HAP-1 (cell line): ENCODE results near the gene ZNF384.

Experiments used
- DNase-seq, 2 experiments: peaks; one replicate each; pipeline ENCODE4 v3.0.0-alpha.2; 2016 to 2020; ENCODE audit warnings: low spot score in 2 of 2
- H3K27me3 ChIP-seq: fragments of 250-450 bp; sonication (Bioruptor Pico); 2 replicates; pipeline ENCODE4 v1.5.1; 2020; ENCODE audit warnings: low read depth, mild to moderate bottlenecking, moderate library complexity
- H3K36me3 ChIP-seq: fragments of 250-450 bp; sonication (Bioruptor Pico); replicated peaks from 2 replicates; pipeline ENCODE4 v1.5.1; 2020; ENCODE audit warnings: mild to moderate bottlenecking
- H3K4me1 ChIP-seq: fragments of 250-450 bp; sonication (Bioruptor Pico); 2 replicates; pipeline ENCODE4 v1.5.1; 2020; ENCODE audit warnings: mild to moderate bottlenecking
- H3K4me3 ChIP-seq: fragments of 250-450 bp; sonication (Bioruptor Pico); 2 replicates; pipeline ENCODE4 v1.5.1; 2020; ENCODE audit warnings: mild to moderate bottlenecking, moderate library complexity
- H3K9me3 ChIP-seq: fragments of 250-450 bp; sonication (Bioruptor Pico); 2 replicates; pipeline ENCODE4 v1.5.1; 2020; ENCODE audit warnings: mild to moderate bottlenecking, moderate library complexity
- in situ Hi-C: fragments of 300-500 bp; cut with MboI; formaldehyde crosslinking; loops from 3 replicates; pipeline ENCODE4 v1.14.3; 2020; ENCODE audit warnings: low sequenced_read_pairs, inconsistent platforms, mixed read lengths

Gene ZNF384

GRCh38 chr12:6662906-6663742 lies 26.1 kb downstream of the ZNF384 start, which contains the start of gene ING4:
ING4 (minus strand) TSS chr12:6663119; CDS start chr12:6663101, 18 bp downstream.
- Histone ChIP-seq H3K4me3 (peak within 1 kb of the TSS; percentile 74), H3K27me3 (no peaks in the 10 kb centered on the region), H3K4me1 (peaks cover 8% of the 10 kb centered on the region), H3K36me3 (peaks cover 13% of the 10 kb centered on the region), H3K9me3 (no peaks in the 10 kb centered on the region)
- peak; percentile 96 to 97 for DNase-seq
- in situ Hi-C loops: no loop called here

- in situ Hi-C loops: no loop called here
- H3K36me3 ChIP-seq: peaks cover 7% of the 10 kb centered on the region
- no peak for DNase-seq
- H3K4me1 ChIP-seq: peaks cover 8% of the 10 kb centered on the region
- no peaks in the 10 kb centered on the region for H3K27me3 ChIP-seq
- peak overlapping the region; percentile 74 for H3K4me3 ChIP-seq
- no peaks in the 10 kb centered on the region for H3K9me3 ChIP-seq
Measured at GRCh38 chr12:6662602-6662905, 26.6 kb downstream of the ZNF384 start.

- DNase-seq: no peak
- Histone ChIP-seq H3K27me3 (no peaks in the 10 kb centered on the region), H3K9me3 (no peaks in the 10 kb centered on the region), H3K4me1 (no peaks in the 10 kb centered on the region), H3K36me3 (peaks cover 8% of the 10 kb centered on the region; the same call in 1 of the 2 replicates), H3K4me3 (no peak overlapping the region)
- in situ Hi-C loops: no loop called here
Measured at GRCh38 chr12:6653987-6654386, 35.2 kb downstream of the ZNF384 start.

GRCh38 chr12:6653342-6653741 lies 35.8 kb downstream of the ZNF384 start:
- Histone ChIP-seq H3K36me3 (peaks cover 8% of the 10 kb centered on the region; the same call in 1 of the 2 replicates), H3K4me3 (no peak overlapping the region), H3K27me3 (no peaks in the 10 kb centered on the region), H3K9me3 (no peaks in the 10 kb centered on the region), H3K4me1 (no peaks in the 10 kb centered on the region)
- DNase-seq: no peak
- in situ Hi-C loops: no loop called here

GRCh38 chr12:6652391-6652790 lies 36.8 kb downstream of the ZNF384 start:
- Histone ChIP-seq H3K4me3 (no peak overlapping the region), H3K36me3 (peaks cover 12% of the 10 kb centered on the region; the same call in 1 of the 2 replicates), H3K9me3 (no peaks in the 10 kb centered on the region), H3K27me3 (no peaks in the 10 kb centered on the region), H3K4me1 (no peaks in the 10 kb centered on the region)
- in situ Hi-C loops: no loop called here
- DNase-seq: no peak

GRCh38 chr12:6650832-6651231 lies 38.3 kb downstream of the ZNF384 start:
- Histone ChIP-seq H3K4me3 (no peak overlapping the region), H3K27me3 (no peaks in the 10 kb centered on the region), H3K4me1 (no peaks in the 10 kb centered on the region), H3K36me3 (peaks cover 11% of the 10 kb centered on the region; the same call in 1 of the 2 replicates), H3K9me3 (no peaks in the 10 kb centered on the region)
- in situ Hi-C loops: no loop called here
- no peak for DNase-seq

- no peak within 1 kb of the TSS for H3K4me3 ChIP-seq
- DNase-seq: no peak
- peaks cover 3% of the 10 kb centered on the region; the same call in 1 of the 2 replicates for H3K9me3 ChIP-seq
- no peaks in the 10 kb centered on the region; the same call in 1 of the 2 replicates for H3K4me1 ChIP-seq
- no peaks in the 10 kb centered on the region for H3K27me3 ChIP-seq
- in situ Hi-C loops: no loop called here
- H3K36me3 ChIP-seq: peaks cover 4% of the 10 kb centered on the region; the same call in 1 of the 2 replicates
Measured at GRCh38 chr12:6647083-6647604, 42.0 kb downstream of the ZNF384 start, which contains the start of gene ACRBP. ACRBP (minus strand) TSS chr12:6647432; CDS start chr12:6647366, 66 bp downstream.

GRCh38 chr12:6646276-6647082 lies 42.7 kb downstream of the ZNF384 start:
- no peaks in the 10 kb centered on the region; the same call in 1 of the 2 replicates for H3K4me1 ChIP-seq
- in situ Hi-C loops: no loop called here
- H3K36me3 ChIP-seq: peaks cover 4% of the 10 kb centered on the region; the same call in 1 of the 2 replicates
- H3K4me3 ChIP-seq: no peak overlapping the region
- H3K9me3 ChIP-seq: peaks cover 3% of the 10 kb centered on the region; the same call in 1 of the 2 replicates
- DNase-seq: no peak
- no peaks in the 10 kb centered on the region for H3K27me3 ChIP-seq

- no peaks in the 10 kb centered on the region for H3K27me3 ChIP-seq
- H3K9me3 ChIP-seq: peaks cover 3% of the 10 kb centered on the region; the same call in 1 of the 2 replicates
- DNase-seq: no peak
- no peaks in the 10 kb centered on the region; the same call in 1 of the 2 replicates for H3K4me1 ChIP-seq
- in situ Hi-C loops: no loop called here
- no peak overlapping the region for H3K4me3 ChIP-seq
- peaks cover 4% of the 10 kb centered on the region; the same call in 1 of the 2 replicates for H3K36me3 ChIP-seq
Measured at GRCh38 chr12:6644903-6645302, 44.3 kb downstream of the ZNF384 start.

- Histone ChIP-seq H3K36me3 (peaks cover 4% of the 10 kb centered on the region; the same call in 1 of the 2 replicates), H3K9me3 (peaks cover 3% of the 10 kb centered on the region; the same call in 1 of the 2 replicates)
Measured at GRCh38 chr12:6644257-6644596, 44.9 kb downstream of the ZNF384 start.

GRCh38 chr12:6643569-6644256 lies 45.5 kb downstream of the ZNF384 start:
- DNase-seq: no peak
- H3K36me3 ChIP-seq: peaks cover 4% of the 10 kb centered on the region; the same call in 1 of the 2 replicates
- H3K27me3 ChIP-seq: no peaks in the 10 kb centered on the region
- H3K4me1 ChIP-seq: no peaks in the 10 kb centered on the region; the same call in 1 of the 2 replicates
- H3K4me3 ChIP-seq: no peak overlapping the region
- in situ Hi-C loops: no loop called here
- peaks cover 3% of the 10 kb centered on the region; the same call in 1 of the 2 replicates for H3K9me3 ChIP-seq

More at GRCh38 chr12:6644257-6644596, 44.9 kb downstream of the ZNF384 start:
- in situ Hi-C loops: no loop called here
- DNase-seq: no peak
- Histone ChIP-seq H3K4me1 (no peaks in the 10 kb centered on the region; the same call in 1 of the 2 replicates), H3K27me3 (no peaks in the 10 kb centered on the region), H3K4me3 (no peak overlapping the region)

GRCh38 chr12:6641131-6641530 lies 48.0 kb downstream of the ZNF384 start:
- no peak for DNase-seq
- Histone ChIP-seq H3K9me3 (peaks cover 3% of the 10 kb centered on the region; the same call in 1 of the 2 replicates), H3K4me1 (no peaks in the 10 kb centered on the region; the same call in 1 of the 2 replicates), H3K27me3 (no peaks in the 10 kb centered on the region), H3K4me3 (no peak overlapping the region), H3K36me3 (no peaks in the 10 kb centered on the region)
- in situ Hi-C loops: no loop called here

GRCh38 chr12:6640497-6640896 lies 48.7 kb downstream of the ZNF384 start:
- DNase-seq: no peak
- Histone ChIP-seq H3K9me3 (peaks cover 3% of the 10 kb centered on the region; the same call in 1 of the 2 replicates), H3K27me3 (no peaks in the 10 kb centered on the region), H3K36me3 (no peaks in the 10 kb centered on the region), H3K4me1 (no peaks in the 10 kb centered on the region; the same call in 1 of the 2 replicates), H3K4me3 (no peak overlapping the region)
- in situ Hi-C loops: no loop called here
